ENCODE data around the gene KRTAP24-1.

KRTAP24-1 gene, protein sequence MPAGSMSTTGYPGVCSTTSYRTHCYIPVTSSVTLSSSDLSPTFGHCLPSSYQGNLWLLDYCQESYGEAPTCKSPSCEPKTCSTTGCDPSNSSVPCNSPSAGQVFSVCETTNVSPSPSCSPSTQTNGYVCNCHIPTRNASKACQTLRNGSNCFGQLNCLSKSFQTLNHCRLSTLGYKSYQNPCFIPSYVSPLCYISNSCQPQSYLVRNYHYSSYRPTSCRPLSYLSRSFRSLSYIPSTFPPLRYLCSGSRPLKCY

DNA sequence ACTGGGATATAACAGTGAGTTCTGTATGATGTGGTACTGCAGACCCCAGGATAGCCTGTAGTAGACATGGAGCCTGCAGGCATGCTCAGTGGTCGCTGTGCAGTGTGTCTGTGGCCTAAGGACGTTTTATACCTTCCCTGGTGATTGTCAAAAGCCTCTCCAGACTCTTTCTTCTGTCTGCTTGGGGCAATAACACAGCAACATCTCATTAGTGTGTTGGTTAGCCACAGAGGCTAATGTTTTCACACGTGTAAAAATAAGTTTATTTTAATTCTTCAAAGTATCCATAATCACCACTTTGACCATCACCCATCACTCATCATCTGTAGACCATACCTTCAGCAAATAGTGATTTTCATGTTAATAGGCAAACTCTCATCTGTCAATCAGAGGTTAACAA is at the start of gene KRTAP24-1:
KRTAP24-1 (minus strand) TSS at position 101 of the 400 bp plus-strand sequence; CDS start at position 83, 18 bp downstream.
- DNase-seq, result no peak

DNA sequence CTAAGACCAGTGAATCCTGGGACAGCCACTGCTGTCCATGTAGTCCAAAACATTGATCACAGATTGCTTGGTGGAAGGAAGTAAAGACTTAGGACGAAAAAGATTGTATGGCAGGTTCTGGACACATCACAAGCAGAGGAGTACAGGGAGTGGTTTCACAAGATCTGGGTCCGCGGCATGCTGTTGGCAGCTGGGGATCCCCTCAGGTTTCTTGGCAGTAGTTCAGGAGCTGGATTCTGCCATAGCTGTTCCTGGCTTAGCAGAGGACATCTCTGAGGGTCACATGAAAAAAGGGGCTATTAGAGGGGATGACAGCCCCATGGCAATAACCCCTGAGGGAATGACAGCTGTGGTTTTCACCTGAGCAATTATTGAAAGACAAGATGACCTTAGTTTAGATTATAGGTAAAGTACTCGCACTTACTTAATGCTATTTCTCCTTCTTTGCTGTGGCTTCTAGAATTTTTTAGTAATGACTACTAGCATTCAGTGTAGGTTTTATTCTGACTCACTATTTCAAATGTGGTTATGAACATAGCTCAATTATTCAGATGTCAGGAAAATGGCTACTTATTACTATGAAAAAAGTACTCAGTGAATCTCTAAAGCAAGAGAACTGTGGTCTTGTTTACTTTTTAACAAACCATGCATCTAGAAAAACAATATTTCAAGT is 46.6 kb upstream of the KRTAP24-1 start:
- DNase-seq, result no peak

DNA sequence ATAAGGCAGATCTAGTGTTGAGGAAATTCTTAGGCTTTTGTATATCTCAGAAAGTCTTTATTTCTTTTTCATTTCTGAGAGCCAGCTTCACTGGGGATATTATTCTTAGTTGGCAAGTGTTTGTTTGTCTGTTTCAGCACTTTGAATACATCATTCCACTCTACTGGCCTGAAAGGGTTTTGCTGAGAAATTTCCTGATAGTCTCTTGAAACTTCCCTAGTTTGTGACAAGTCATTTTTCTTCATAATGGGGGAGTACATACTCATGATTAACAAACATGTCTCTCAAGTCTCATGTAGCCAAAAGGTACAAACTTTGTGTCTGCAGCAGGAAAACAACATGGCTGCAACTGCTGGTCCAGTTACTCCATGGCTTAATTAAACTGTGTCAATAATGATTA is 43.6 kb upstream of the KRTAP24-1 start:
- DNase-seq, result no peak

DNA sequence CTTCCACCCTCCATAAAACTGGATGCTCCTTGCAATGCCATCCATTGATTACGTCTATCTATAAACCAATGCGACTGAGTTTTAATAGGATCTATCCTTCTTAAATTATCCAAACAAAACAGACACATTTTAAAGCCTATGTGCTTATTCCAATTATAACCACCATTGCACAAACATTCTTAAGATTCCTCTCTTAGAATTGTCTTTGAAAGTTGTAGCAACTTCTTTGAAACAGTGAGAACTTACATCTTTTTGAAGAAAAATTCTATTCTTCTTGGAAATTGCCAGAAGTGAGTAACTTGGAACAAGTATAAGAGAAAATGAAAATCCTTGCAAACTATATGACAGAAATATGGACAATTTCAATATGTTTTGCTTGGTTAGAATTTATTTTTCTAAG is 37.5 kb upstream of the KRTAP24-1 start, which contains the start of gene KRTAP26-1:
KRTAP26-1 (minus strand) TSS at position 101 of the 400 bp plus-strand sequence. CDS start 280 bp downstream, outside the sequence.
- DNase-seq, result no peak

DNA sequence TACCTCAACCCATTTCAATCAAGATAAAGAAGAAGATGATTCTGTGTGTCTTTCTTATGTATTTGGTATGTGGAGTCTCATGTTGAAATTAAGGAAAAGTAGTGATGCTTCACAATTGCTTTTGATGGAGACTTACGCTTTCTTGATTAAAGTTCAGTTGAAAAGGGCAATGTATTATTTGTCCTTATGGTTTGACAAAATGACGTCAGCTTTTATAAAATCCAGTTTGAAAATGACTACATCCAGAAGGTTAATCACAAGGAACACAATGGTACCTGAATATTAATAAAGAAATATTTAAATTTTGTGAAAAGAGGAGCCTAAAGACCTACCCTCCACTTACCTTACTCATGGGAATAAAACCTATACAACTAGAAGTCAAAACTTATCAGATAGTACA is 33.0 kb upstream of the KRTAP24-1 start:
- no peak for DNase-seq

DNA sequence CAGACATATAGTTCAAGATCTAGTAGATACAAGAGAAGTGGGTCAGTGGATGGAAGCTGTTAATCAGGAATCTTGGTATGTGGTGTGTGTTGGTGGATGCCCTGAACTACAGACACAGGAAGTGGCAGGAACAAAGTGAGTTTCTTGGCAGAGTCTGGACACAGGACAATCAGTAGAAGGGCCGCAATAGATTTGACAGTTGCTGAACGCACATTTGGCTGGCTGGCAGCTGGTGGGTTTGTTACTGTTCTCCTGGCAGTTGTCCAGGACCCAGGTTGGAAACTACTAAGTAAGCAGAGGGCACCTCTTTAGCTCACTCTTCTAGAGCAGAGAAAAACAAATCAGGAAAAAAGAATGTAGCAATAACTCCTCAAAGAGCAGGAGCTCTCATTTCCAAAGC is 24.1 kb upstream of the KRTAP24-1 start:
- DNase-seq, result no peak

DNA sequence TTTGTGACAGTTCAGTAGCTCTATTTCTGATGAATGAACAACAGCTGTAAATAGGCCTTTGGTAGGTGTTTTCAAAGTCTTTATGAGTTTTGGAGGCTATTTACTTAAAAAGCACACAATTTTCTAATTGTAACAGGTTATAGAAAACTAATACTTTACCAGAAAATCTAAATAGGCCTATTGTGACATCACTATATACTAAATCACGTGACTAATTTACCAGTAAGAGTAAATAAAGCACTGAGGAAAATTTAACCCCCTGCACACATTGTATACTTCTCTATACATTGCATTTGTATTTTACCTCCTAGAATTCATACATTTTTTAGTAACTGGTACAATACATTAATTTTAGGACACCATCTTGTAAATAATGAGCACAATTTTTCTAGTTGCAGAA is 22.4 kb upstream of the KRTAP24-1 start:
- no peak for DNase-seq

DNA sequence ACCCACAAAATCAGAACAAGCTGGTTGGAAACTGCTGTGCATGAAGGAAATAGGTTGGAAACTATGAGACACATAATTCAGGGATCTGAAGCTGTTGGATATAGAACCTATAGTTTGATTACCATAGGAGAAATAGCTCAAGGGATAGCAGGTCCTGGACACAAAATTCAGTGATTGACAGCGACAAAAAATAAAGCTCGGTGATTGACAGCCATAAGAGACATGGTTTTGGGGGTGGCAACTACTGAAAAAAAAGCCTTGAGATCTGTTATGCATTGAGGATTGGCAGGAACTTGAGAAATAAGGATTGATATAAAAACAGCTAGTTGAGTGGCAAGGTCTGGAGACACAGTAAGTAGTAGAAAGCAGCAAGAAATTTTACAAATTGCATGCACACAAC is 6.5 kb upstream of the KRTAP24-1 start, which contains the start of gene KRTAP25-1:
KRTAP25-1 (minus strand) TSS at position 300 of the 400 bp plus-strand sequence; CDS start at position 276, 24 bp downstream.
- no peak for DNase-seq

DNA sequence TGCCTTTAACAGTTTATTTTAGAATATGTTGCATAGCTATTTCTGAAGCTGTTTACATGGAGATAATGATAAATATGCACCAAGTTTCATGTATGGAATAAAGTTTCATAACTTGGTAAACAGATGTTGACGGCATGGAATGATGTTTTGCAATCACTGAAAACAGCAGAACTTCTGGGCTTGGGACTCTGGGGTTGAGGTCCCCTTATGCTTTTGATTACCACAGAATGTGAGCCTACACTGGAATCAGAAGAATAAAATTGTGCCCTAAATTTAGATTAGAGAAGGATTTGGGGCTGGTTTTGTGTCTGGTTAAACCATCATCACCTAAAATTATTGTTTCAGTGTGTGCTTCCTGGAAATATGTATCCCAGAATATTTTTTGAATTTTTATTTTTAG is 11.1 kb downstream of the KRTAP24-1 start:
- no peak for DNase-seq

DNA sequence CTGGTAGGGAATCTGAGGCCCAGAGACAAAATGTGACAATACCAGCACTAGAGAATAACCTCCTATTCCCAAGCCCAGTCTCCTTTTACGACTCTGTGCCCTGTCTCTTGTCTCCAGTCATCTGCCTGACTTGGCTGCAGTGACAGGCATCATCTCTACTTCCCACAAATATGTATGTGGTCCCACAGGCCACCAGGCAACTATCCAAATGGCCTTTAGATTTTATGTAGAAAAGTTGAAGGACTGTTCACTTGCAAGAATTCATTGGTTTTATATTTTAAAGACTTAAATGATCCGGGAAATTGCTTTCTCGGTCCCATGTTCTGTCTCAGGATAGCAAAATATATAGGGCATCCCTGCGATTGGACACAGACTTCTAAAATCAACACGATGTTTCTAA is 11.6 kb downstream of the KRTAP24-1 start:
- DNase-seq, result no peak

DNA sequence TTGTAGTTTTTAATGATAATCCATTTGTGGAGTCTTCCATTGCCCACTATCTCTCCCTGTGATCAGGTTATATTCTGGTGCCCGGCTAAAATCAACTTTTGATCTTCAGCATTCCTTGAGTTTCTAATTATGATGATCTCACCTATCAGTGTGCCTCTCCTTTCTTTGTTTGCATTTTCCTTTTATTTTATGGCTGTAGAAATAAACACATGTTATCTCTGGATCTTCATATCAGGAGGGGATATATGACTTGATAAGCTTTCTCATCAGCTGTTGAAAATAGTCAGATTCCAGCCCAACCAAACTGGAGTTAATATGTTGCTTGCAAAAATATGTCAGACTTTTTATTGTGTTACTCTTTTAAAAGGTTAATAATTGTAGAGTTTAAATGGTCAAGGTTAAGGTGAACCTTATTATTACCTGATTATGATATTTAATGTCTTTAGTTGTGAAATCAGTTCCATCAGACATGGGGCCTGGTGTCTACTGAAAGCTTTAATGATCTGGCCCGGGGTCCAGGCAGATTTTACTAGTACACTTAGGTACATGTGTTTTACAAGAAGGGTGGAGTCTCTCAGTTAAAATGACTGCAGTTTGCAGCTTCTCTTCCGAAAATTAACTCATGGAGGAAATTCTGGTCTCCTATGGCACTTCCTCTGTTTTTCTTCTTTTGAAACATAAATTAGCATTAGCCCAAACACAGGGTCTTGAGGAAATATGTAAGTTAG is 12.8 kb downstream of the KRTAP24-1 start:
- DNase-seq, result no peak

DNA sequence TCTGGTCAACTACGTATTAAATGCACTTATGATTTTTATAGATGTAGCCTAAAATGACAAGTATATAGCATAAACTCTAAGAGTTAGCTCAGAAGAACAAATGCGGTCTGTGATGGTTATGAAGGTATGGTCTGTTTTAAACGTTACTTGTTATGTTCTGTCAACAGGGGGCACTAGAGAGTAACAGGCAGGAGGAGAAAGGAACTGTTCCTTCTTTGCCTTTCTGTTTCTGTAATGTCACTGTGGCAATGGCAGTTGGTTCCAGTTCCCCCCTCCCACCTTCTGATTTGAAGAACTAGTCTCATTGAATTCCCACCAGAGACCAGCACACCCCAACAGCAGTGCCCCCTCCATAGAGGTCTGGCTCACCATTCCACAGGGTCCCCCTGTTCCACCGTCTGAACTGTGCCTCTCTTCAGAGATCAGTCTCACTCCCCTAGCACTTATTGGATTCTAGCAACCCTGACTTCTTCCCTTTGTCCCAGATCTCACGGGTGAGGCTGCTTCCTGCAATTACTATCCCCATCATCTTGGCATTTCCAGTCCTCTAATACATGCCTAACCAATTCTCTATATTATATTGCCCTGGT is 14.0 kb downstream of the KRTAP24-1 start:
- no peak for DNase-seq

DNA sequence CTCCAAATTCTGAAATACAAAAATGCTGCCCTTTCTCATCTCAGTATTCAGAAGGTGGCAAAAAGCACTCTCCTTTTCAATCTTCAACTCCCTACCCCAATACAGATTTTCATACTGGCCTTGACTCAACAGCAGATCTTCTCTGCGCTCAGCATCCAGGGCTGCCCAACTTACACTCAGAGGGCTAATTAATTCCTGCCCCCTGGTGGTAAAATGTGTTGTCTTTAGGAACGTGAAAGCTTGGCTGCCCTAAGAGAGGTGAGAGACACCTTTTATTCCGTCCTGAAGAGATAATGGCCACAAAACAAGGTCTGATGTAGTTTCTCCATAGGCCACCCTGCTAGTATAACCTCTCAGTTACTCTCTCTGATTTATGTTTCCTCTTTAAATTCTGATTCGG is 25.0 kb downstream of the KRTAP24-1 start:
- no peak for DNase-seq

DNA sequence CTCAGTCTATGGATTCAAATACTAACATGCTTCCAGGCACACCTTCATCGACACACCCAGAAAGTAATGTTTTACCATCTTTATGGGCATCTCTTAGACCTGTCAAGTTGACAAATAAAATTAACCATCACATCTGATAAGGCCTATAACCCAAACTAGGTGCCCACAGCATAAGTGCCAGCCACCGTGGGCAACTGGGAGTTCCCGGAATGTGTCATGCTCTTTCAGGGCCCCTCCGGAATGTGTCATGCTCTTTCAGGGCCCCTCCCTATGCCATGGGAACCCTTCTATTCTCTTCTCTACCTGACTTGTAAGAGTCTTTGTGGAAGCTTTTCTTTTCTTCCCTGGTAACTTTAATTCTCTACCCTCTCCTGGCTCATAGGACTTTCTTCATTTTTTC is 26.6 kb downstream of the KRTAP24-1 start:
- DNase-seq, result no peak

DNA sequence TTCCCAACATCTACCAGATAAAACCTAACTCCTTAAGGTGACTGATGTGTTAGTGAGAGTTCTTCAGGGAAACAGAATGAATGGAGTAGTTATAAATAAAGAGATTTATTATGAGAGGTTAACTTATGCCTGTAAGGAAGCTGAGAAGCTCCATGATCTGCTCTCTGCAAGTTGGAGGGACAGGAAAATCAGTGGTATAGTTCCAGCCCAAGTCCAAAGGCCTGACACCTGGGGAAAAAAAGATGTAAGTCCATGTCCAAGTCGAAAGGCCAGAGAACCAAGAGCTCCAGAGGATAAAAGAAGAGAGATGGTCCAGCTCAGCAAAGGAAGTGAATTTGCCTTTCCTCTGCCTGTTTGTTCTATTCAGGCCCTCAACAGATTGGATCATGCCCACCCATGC is 27.1 kb downstream of the KRTAP24-1 start:
- DNase-seq, result no peak

DNA sequence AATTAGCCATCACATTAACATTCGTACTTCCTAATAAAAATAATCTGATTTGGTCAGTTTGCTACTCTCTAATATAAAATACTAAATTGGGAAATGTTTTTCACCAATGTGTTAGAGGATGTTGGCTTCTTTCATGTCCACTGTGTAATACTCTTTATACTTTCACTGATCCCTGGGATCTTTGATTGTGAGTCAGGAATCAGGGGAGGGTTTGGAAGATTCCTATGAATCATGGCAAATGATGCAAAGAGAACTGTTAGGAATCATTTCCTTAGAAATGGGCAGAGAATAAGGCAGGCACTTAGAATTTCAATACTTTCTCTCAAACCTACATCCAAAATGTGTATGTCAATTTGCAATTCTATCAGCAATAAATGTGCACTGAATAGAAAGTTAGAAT is 31.0 kb downstream of the KRTAP24-1 start:
- no peak for DNase-seq

DNA sequence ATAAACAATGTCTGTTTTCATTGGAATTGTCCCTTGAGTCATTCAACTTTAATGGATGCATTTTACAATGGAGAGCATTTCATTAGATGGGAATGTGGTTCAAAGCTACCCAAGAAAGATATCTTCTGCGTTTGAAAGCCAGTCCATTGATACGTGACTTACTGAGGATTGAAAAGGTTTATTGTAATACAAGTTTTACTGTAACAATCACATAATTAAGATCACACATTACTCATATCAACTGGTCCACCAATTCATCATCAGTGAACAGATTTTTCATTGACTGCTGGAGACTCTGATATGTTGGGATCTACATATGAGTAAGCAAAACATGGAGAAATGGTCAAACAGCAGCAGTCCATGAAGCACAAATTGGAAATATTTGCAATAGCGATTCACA is 32.8 kb downstream of the KRTAP24-1 start:
- no peak for DNase-seq

DNA sequence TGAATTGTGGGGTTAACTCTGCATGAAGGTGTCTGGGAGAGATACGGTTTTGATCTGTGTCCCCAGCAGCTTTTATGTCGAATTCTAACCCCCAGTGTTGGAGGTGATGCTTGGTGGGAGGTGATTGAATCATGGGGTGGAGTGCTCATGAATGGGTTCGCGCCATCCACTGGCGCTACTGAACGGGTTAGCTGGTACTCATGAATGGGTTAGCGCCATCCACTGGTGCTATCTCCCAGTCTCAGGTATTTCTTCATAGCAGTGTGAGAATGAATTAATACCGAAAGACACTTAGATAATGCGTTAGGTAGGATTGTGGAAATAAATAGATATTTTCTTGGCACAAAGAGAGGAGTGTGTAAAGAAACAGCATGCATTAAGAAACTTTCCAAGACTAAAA is 33.9 kb downstream of the KRTAP24-1 start:
- no peak for DNase-seq

DNA sequence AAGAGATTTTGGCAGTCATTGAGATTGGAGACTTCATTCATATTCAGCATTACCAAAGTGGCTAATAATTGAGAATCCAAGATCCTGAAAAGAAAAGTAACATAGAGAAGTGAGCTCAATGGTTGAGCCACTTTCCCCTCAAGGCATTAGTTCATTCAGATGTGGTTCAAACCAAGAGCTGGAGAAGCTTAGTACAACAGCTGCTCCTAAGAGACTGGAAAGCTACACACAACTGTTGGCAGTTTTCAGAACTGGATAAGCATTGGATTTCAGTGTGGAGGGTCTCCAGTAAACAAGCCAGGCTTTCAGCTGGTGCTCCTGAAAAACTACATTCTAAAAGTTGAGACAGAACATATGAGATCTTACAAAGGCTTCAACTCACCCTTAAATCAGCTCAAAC is 37.7 kb downstream of the KRTAP24-1 start:
- no peak for DNase-seq

DNA sequence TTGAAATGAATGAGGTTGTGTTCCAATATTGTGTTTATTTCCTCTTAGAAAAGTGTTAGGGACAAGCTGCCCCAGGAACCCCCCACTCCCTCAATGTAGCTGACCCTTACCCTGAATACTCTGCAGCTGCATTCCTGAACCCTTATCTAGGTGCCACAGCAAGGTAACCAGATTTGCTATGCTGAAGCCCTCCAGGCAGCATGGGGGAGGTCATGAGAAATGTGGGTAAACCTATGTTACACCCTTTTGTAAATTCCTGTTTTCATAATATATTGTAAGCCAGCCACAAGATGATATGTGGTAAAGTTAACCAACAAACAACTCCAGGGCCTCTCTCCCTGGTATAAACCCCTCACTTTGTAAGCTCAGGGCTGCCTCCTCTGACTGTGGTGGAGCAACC is 39.1 kb downstream of the KRTAP24-1 start:
- no peak for DNase-seq

DNA sequence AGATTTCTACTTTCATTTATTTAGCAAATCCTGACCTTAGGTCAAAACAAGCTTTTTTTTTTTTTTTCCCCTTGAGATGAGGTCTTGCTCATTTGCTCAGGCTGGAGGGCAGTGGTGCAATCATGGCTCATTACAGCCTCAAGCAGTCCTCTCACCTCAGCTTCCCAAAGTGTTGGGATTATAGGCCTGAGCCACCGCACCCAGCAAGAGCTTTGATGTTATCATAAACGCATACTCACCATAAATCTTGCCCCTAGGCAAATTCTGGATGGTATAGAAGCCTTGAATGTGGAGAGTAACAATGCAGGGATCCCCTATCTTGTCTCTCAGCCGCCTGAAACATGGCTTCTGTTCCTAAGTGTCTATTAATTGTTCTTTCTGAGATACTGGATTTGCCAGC is 42.1 kb downstream of the KRTAP24-1 start:
- no peak for DNase-seq

DNA sequence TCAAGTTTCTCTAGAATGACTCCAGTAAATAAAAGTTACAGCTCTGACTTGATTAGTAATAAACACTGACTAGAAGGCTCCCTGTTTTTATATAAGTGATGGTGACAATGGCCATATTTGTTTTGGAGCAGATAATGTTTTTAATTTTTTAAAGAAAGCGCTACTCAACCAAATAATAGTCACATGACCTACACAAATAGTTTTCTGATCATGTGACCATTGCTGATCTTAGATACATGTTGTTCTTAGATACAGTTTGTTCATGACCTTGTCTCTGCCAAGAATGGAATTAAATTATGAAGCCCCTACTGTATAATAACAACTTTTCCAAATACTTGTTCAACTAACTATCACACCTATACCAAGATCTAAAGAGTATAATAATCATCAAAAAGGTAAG is 44.6 kb downstream of the KRTAP24-1 start:
- DNase-seq, result no peak

DNA sequence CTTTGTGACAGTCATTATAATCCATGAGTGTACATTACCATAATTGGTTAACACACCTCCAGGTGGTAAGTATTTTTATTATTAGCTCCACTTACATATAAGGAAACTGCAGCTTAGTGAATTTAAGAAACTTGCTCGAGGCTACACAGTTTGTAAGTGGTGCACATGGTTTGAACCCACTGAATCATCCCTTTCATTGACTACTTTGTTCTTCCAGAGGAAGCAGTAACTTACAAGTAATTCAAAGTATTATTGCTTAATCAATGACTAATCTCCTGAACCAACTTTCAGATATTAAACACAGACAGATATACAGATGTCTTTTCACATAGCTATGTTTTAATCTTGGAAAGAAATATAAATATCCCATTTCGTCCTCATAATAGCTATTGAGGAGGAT is 48.1 kb downstream of the KRTAP24-1 start:
- DNase-seq, result no peak

DNA sequence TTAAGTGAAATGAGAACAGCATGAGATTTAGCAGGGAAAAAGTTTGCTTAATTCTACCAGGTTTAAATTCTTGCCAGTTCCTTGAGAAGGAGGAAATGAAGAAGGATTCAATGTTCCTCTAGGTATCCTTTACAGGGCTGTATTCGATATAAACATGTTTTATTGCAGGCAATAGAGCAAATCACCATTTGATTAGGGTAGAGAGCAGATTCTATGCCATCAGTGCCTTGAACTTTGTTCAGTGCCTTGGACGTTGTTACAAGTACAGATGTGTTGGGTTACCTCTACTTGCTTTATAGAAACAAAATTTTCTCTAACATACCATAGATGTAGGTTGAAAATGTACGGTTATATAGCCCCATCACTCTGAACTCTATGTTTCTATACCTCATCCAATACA is 48.7 kb downstream of the KRTAP24-1 start:
- DNase-seq, result no peak

Data from GDM1 (cell line).